ENCODE data around the gene URM1.

DNA sequence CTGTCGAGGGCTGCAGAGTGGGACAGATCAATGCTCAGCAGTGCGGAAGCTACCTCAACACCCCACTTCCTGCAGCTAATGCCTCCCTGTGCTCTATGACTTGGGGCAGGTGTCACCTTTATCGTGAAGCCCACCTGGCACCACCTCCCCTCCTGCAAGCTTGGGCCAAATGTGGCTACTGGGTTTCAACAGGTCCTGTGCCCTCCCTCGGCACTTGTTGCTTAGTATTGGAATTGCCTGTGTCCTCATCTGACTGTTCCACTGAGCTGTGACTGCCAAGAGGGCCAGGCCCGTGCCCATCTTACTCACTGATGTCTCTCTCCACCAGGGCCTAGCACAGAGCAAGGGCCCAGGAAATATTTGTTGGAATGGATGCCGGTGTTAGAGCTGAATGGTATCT, 21.4 kb upstream of the URM1 start:
- TF ChIP-seq HDAC2 (IDR thresholded peaks at IDR 0.05) (no peak), MEF2A (IDR thresholded peaks at IDR 0.05; ENCODE audit: insufficient read depth, low read depth, low read length) (no peak), RAD21 (IDR thresholded peaks at IDR 0.05; ENCODE audit: insufficient read depth, low read depth, low read length) (no peak), MYB (IDR thresholded peaks at IDR 0.05; ENCODE audit: borderline replicate concordance, low read depth, low read length) (no peak), SUZ12 (IDR thresholded peaks at IDR 0.05; ENCODE audit: unreplicated experiment) (no peak), RELA (IDR thresholded peaks at IDR 0.05; ENCODE audit: borderline replicate concordance, partially characterized antibody) (no peak), KLF5 (IDR thresholded peaks at IDR 0.05; ENCODE audit: partially characterized antibody) (no peak), BRCA1 (IDR thresholded peaks at IDR 0.05; ENCODE audit: low read depth, low read length) (no peak), NR2C1 (IDR thresholded peaks at IDR 0.05) (no peak), KDM1A (IDR thresholded peaks at IDR 0.05; ENCODE audit: borderline replicate concordance) (no peak), HDAC6 (IDR thresholded peaks at IDR 0.05; ENCODE audit: unreplicated experiment) (no peak)
- TF ChIP-seq, protein P1, sequence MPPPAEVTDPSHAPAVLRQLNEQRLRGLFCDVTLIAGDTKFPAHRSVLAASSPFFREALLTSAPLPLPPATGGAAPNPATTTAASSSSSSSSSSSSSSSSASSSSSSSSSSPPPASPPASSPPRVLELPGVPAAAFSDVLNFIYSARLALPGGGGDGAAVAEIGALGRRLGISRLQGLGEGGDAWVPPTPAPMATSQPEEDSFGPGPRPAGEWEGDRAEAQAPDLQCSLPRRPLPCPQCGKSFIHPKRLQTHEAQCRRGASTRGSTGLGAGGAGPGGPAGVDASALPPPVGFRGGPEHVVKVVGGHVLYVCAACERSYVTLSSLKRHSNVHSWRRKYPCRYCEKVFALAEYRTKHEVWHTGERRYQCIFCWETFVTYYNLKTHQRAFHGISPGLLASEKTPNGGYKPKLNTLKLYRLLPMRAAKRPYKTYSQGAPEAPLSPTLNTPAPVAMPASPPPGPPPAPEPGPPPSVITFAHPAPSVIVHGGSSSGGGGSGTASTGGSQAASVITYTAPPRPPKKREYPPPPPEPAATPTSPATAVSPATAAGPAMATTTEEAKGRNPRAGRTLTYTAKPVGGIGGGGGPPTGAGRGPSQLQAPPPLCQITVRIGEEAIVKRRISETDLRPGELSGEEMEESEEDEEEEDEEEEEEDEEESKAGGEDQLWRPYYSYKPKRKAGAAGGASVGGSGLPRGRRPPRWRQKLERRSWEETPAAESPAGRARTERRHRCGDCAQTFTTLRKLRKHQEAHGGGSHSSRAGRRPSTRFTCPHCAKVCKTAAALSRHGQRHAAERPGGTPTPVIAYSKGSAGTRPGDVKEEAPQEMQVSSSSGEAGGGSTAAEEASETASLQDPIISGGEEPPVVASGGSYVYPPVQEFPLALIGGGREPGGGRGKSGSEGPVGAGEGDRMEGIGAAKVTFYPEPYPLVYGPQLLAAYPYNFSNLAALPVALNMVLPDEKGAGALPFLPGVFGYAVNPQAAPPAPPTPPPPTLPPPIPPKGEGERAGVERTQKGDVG (CRISPR knock-in tag; IDR thresholded peaks at IDR 0.05) = no peak
- TF ChIP-seq, protein P2, sequence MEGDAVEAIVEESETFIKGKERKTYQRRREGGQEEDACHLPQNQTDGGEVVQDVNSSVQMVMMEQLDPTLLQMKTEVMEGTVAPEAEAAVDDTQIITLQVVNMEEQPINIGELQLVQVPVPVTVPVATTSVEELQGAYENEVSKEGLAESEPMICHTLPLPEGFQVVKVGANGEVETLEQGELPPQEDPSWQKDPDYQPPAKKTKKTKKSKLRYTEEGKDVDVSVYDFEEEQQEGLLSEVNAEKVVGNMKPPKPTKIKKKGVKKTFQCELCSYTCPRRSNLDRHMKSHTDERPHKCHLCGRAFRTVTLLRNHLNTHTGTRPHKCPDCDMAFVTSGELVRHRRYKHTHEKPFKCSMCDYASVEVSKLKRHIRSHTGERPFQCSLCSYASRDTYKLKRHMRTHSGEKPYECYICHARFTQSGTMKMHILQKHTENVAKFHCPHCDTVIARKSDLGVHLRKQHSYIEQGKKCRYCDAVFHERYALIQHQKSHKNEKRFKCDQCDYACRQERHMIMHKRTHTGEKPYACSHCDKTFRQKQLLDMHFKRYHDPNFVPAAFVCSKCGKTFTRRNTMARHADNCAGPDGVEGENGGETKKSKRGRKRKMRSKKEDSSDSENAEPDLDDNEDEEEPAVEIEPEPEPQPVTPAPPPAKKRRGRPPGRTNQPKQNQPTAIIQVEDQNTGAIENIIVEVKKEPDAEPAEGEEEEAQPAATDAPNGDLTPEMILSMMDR (IDR thresholded peaks at IDR 0.05 in 2 of 3, conservative IDR thresholded peaks at IDR 0.05 in 1 of 3; ENCODE audit: control insufficient read depth in 2 of 3, extremely low read depth in 1 of 3, insufficient read depth in 1 of 3, low read depth in 3 of 3, low read length in 3 of 3) = no peak
- TF ChIP-seq, protein P3, sequence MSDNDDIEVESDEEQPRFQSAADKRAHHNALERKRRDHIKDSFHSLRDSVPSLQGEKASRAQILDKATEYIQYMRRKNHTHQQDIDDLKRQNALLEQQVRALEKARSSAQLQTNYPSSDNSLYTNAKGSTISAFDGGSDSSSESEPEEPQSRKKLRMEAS (IDR thresholded peaks at IDR 0.05; ENCODE audit: low read depth, low read length) = no peak

All from GM12878 (cell line).